G401.6 (cell line): ENCODE measurements around the gene CILP.
"Not testable (repeated sequence)": the region's sequence is repeated elsewhere in the genome, so short reads cannot be mapped to it uniquely, and the experiment has no call there.

Experiments
- FAIRE-seq: peaks from 2 replicates; lab custom pipeline; 2012; peaks lifted over from hg19 to GRCh38; lab: Jason Lieb, UNC

CILP gene

GRCh38 chr15:65192016-65192415 lies 19.3 kb downstream of the CILP start:
- no peak for FAIRE-seq

- FAIRE-seq: peak; percentile 68
Observed at GRCh38 chr15:65189102-65189740, 22.1 kb downstream of the CILP start.

GRCh38 chr15:65188472-65188871 lies 22.8 kb downstream of the CILP start:
- FAIRE-seq: not testable (repeated sequence)

GRCh38 chr15:65184868-65185717 lies 26.2 kb downstream of the CILP start, which contains the start of gene CLPX:
CLPX (minus strand) TSS chr15:65185342; CDS start chr15:65185153, 189 bp downstream.
- FAIRE-seq: peak; percentile 89

- FAIRE-seq: no peak
Observed at GRCh38 chr15:65184305-65184867, 26.9 kb downstream of the CILP start.

- FAIRE-seq: peak; percentile 6
Observed at GRCh38 chr15:65183865-65184159, 27.5 kb downstream of the CILP start.

- no peak for FAIRE-seq
Observed at GRCh38 chr15:65182538-65182937, 28.7 kb downstream of the CILP start.

GRCh38 chr15:65181582-65182353 lies 29.5 kb downstream of the CILP start:
- not testable (repeated sequence) for FAIRE-seq

- FAIRE-seq: no peak
Observed at GRCh38 chr15:65180167-65180566, 31.1 kb downstream of the CILP start.

- FAIRE-seq: no peak
Observed at GRCh38 chr15:65177901-65178300, 33.4 kb downstream of the CILP start.

- no peak for FAIRE-seq
Observed at GRCh38 chr15:65176056-65176455, 35.2 kb downstream of the CILP start.

GRCh38 chr15:65175511-65175910 lies 35.8 kb downstream of the CILP start:
- FAIRE-seq: no peak

- FAIRE-seq: no peak
Observed at GRCh38 chr15:65174509-65174908, 36.8 kb downstream of the CILP start.

- no peak for FAIRE-seq
Observed at GRCh38 chr15:65172531-65172930, 38.7 kb downstream of the CILP start.

GRCh38 chr15:65171428-65171827 lies 39.8 kb downstream of the CILP start:
- no peak for FAIRE-seq

- FAIRE-seq: no peak
Observed at GRCh38 chr15:65165875-65166274, 45.4 kb downstream of the CILP start.

- no peak for FAIRE-seq
Observed at GRCh38 chr15:65164139-65164538, 47.1 kb downstream of the CILP start.

- no peak for FAIRE-seq
Observed at GRCh38 chr15:65163041-65163440, 48.2 kb downstream of the CILP start.

- FAIRE-seq: no peak
Observed at GRCh38 chr15:65156692-65157091, 54.6 kb downstream of the CILP start.

- FAIRE-seq: no peak
Observed at GRCh38 chr15:65154720-65155119, 56.6 kb downstream of the CILP start.

- no peak for FAIRE-seq
Observed at GRCh38 chr15:65147902-65148301, 63.4 kb downstream of the CILP start.

GRCh38 chr15:65146438-65146837 lies 64.8 kb downstream of the CILP start:
- no peak for FAIRE-seq
